Fibroblast of pulmonary artery (primary cell): ENCODE data around the gene IKZF3.
"Not testable (repeated sequence)": the region's sequence is repeated elsewhere in the genome, so short reads cannot be mapped to it uniquely, and the experiment has no call there.

Source experiments
- DNase-seq: peaks from one replicate; pipeline ENCODE4 v3.0.0-alpha.2; 2010; ENCODE audit warnings: low read depth
- H3K4me3 ChIP-seq: replicated peaks from 2 replicates; pipeline ENCODE4 v1.5.1; 2011; ENCODE audit warnings: low read depth, mild to moderate bottlenecking, control low read depth, low read length, moderate library complexity
- TF ChIP-seq, protein P1 (sequence below): IDR thresholded peaks from 2 replicates; pipeline ENCODE4 v1.5.1; 2011; ENCODE audit warnings: mild to moderate bottlenecking, control low read depth, low read length, inconsistent platforms; ENCODE audit errors: missing control alignments

IKZF3 gene

DNA sequence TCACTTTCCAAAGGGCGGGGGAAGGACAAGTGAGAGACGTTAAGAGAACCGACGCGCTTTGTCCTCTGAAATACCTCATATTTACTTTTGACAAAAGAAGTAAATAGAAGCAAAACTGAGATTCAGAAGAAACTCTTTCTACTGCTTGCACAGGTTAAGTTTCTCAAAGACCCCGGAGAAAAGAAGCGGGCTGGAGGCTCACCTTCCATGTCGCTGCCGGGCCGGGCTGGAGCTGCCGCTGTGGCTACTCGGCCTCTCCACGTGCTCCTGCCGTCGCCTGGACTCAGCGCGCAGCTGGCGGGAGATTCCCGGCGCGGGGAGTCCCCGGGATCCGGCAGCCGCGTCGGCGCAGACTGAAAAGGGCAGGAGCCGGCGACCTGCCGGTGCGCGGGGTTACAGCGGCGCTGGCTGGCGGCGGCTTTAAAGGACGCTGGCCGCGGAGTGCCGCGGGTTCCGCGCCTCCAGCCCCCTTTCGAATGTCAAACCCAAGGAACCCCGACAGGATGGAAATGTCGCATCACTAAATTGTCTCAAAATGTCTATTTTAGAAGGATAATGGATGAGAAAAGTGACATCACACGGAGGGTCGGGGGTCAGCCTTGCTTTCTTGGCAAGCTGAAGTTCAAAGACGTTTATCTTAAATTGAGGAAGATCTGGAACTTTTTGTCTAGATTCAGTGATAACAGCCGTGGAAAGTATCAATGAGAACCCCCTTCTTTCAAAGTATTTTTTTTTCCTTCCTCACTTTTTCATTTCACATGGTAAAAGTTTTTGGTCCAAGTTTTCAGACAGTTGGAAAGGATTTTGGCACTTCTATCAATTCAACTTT is at the start of gene IKZF3:
IKZF3 (minus strand) TSS at position 395 of the 829 bp plus-strand sequence; CDS start at position 209, 186 bp downstream.
- H3K4me3 ChIP-seq = no peak within 1 kb of the TSS
- TF ChIP-seq, protein P1, sequence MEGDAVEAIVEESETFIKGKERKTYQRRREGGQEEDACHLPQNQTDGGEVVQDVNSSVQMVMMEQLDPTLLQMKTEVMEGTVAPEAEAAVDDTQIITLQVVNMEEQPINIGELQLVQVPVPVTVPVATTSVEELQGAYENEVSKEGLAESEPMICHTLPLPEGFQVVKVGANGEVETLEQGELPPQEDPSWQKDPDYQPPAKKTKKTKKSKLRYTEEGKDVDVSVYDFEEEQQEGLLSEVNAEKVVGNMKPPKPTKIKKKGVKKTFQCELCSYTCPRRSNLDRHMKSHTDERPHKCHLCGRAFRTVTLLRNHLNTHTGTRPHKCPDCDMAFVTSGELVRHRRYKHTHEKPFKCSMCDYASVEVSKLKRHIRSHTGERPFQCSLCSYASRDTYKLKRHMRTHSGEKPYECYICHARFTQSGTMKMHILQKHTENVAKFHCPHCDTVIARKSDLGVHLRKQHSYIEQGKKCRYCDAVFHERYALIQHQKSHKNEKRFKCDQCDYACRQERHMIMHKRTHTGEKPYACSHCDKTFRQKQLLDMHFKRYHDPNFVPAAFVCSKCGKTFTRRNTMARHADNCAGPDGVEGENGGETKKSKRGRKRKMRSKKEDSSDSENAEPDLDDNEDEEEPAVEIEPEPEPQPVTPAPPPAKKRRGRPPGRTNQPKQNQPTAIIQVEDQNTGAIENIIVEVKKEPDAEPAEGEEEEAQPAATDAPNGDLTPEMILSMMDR = no peak
- peak; percentile 33 for DNase-seq

DNA sequence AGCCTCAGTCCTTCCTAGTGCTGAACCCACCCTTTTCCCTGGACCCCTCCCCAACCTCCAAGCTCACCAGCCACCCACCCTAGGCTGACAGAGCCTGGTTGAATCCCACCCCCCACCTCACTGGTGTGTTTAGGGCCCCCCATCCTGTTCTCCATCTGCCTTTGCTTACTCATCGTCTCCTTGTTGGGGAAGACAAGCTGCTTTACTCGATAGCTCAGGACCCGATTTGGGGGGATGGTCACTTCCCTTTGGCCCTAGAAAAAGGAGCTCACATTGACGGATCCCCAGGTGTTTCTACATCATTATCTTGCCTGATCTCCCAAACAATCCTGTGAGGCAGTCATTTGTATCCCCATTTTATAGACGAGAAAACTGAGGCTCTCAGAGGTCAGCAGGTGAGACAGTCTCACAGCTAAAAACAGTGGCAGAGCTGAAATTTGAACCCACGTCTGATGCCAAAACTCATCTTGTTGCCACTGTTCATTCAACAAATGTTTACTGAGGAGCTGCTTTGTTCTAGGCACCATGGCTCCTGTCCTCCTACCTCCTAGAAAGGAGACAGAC is 44.8 kb upstream of the IKZF3 start:
- H3K4me3 ChIP-seq = no peak overlapping the region
- TF ChIP-seq, protein P1 = no peak
- no peak for DNase-seq

DNA sequence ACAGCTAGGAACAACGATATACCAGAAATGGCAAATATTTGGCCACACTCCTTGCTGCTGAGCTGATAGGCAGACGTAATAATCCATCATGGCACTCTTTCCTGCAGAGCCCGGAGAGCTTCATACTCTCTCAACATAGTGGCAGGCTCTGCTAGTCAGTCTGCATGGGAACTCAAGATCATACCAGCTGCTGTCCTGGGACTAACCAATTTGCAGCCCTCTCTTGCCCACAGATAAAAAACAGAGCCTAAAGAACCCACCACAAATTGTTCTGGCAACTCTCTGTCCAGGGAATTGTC is 40.8 kb upstream of the IKZF3 start:
- no peak for DNase-seq
- no peak overlapping the region for H3K4me3 ChIP-seq

DNA sequence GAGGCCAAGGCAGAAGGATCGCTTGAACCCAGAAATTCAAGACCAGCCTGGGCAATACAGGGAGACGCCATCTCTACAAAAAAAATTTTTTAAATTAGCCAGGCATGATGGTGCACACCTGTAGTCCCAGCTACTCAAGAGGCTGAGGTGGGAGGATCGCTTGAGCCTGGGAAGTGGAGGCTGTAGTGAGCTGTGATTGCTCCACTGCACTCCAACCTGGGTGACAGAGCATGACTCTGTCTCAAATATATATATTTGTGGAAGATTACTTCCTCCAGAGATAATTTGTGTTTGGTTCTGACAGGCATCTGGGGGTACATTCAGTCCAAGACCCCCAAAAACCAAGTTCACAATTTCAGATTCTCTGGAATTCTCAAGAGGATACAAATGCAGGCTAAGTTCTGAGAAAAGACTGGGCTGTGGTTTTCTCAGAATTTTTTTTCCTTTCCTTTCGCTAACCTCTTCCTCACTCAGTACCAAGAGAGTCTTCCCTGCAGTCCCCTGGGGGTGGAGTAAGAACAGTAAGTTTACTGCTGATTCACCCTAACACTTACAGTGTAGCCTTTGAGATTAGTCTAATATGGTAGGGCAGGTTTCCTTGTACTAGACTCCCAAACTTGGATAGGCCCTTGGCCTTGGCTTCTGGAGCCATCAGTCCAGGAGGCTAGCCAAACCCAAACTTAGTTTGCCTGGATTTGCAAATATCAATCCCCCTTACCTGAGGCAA is 39.2 kb upstream of the IKZF3 start:
- no peak for DNase-seq
- TF ChIP-seq, protein P1 = no peak
- no peak overlapping the region for H3K4me3 ChIP-seq

More for the DNA sequence above, 40.8 kb upstream of the IKZF3 start:
- TF ChIP-seq, protein P1 = no peak

DNA sequence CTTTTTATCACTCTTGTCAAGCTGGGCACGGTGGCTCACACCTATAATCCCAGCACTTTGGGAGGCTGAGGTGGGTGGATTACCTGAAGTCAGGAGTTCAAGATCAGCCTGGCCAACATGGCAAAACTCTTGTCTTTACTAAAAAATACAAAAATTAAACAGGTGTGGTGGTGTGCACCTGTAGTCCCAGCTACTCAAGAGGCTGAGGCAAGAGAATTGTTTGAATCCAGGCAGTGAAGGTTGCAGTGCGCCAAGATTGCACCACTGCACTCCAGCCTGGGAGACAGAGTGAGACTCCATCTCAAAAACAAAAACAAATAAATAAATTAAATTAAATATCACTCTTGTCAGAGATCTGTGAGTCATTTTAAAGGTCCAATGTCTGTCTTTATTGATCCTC is 37.9 kb upstream of the IKZF3 start:
- not testable (repeated sequence) for DNase-seq, H3K4me3 ChIP-seq

DNA sequence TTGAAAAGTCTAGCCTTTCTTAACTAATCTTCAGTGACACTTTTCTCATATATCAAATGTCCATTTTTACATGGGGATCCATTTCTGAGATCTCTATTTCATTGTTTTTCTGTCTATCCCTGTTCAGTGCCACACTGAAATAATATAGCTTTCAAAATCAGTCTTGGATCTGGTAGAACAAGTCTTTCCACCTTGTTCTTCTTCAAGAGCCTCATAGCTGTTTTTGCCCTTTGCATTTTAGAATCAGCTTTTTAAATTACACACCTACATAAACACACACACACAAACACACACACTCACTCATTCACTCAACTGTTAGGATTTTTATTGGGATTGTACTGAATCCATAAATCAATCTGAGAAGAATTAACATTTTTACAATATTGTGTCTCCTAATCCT is 35.1 kb upstream of the IKZF3 start:
- TF ChIP-seq, protein P1 = no peak
- DNase-seq = no peak
- no peak overlapping the region for H3K4me3 ChIP-seq

DNA sequence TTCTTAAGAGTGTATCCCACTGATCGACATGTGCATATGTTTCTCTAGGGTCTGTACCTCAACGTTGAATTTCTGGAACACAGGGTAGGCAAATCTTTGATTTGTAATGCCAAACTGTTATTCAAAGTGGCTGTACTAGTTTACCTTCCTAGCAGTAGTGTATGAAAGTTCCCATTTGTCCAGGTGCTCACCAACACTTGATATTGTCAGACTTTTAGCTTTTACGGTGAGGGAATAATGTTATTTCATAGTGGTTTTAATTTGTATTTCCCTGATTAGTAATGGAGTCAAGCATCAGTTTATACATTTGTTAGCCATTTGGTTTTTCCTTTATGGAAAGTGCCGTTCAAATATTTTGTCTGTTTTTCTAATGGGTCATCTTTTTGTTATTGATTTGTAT is 34.0 kb upstream of the IKZF3 start:
- H3K4me3 ChIP-seq = no peak overlapping the region
- DNase-seq = no peak
- TF ChIP-seq, protein P1 = no peak
